ENCODE results near the gene PRSS33.
A peak's percentile ranks its signal among the peaks of the same experiment; 100 is the strongest.

The PRSS33 gene

DNA sequence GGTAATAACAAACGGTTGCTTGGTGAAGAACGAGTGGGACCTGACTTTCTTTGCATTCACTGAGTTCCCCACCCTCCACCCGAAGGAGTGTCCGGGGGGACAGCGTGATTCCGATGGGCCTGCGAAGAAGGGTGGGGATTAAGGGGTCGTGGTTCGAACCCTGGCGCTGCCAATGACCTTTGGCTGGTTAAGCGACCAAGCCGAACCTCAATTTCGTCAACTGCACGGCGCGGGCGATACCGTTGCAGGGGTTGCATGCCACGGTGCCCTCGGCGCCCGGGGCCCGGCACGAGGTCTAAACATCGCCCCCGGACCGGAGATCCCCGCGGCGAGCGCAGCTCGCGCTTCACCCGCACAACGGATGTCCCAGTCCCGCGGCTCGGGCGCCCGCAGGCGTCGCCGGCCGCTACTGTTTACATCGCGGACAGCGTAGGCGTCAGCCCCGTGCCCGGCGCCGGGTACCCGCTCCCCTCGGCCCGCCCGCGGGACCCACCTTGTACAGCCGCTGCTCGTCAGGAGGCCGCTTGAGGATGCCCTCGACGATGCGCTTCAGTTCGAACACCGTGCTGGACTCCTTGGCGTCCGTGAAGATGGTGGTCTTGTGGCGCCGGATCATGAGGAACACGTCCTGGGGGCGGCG, 10.7 kb downstream of the PRSS33 start:
- peak; percentile 21 for DNase-seq

- no peak for DNase-seq
These were observed 11.4 kb downstream of the PRSS33 start for GRCh38 chr16:2775765-2776499.

DNA sequence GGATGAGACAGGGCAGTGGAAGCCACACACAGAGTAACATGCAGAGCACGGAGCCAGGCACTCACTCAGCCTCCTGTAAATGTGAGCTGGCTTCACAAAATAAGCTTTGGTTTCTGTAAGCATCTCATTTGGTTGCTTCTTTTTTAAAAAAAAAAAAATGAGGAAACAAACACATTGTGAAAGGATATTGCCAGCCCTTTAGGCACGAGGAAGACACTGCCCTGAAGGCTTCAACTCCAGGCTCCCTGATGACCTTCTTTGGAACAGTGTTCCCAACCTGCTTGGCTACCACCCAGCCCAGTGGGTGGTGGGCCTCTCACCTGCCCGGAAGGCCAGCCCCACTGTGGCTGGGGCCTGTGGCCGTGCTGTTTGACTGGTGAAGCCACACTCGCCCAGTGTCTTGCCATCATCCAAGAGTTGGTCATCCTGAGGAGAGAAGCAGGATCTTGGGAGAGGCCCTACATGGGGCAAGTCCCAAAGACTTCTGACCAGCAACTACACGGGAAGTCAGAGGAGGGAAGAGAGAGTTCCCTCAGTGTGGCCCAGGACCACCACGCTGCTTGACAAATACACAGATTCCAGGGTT, 12.1 kb downstream of the PRSS33 start:
- no peak for DNase-seq

DNA sequence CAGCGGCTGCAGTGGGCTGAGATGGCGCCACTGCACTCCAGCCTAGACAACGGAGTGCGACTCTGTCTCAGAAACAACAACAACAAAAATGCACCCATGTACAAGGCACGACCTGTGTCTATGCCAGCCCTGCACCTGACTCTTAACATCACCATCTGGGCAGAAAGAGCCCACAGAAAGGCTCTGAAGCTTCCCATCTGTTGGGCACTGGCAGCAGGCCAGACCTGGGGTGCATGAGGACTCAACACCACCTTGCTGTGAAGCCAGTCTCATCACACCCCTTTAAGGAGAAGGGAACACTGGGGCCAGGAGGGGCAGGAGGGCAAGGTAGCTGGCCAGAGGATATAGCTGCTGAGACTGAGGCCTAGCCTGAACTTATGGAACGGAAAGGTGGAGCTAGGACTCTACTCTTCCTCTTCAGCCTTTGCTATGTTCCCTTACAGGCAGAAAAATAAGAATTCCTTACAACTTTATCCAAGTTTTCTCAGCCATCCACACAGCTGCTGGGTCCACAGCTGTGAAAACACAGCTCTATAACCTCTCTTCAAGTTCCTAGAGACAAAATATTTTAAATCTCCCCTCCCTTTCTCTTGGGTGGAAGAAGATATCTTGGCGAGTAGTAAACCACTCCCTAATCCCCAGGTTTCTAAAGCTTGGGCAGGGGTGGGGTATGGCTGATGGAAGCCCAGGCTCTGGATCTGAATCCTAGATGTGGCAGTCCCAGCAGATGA, 13.0 kb downstream of the PRSS33 start:
- DNase-seq = no peak

GRCh38 chr16:2773188-2773968, 14.0 kb downstream of the PRSS33 start:
- DNase-seq = no peak

- no peak for DNase-seq
These were observed 15.6 kb downstream of the PRSS33 start for GRCh38 chr16:2771496-2772402.

DNA sequence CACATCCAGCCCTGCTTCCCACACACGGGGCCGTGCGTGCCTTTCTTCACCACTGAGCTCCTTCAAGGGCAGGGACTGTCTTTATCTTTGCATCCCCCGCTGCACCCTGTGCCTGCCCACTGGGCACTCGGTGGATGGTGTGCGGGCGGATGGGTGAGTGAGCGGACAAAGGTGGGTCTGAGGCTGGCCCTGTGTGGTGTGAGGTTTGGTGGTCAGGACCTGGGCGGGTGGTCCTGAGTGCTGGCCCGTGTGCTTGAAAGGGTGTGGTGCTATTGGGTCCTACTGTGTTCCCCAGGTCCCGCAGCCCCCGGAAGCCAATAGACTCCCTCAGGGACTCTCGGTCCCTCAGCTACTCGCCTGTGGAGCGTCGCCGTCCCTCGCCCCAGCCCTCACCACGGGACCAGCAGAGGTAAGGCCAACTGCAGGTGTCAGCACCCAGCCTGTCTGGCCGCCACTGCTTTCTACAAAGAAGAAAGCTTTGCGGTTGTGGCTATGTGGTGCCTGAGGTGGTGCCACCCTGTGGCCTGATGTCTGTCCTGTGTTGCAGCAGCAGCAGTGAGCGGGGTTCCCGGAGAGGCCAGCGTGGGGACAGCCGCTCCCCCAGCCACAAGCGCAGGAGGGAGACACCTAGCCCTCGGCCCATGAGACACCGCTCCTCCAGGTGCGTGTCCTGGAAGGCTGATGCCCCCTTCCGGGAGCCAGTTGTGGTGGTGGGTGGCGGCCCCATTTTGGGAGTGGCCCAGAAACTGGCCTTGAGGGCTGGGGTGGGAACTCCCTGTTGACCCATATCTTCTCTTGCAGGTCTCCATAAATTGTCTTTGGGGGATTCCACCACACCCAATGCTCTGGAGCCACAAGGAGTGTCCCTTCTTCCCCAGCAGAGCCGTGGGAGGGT, 17.1 kb downstream of the PRSS33 start:
- DNase-seq = peak; percentile 24

GRCh38 chr16:2769675-2770056, 17.7 kb downstream of the PRSS33 start:
- no peak for DNase-seq

DNA sequence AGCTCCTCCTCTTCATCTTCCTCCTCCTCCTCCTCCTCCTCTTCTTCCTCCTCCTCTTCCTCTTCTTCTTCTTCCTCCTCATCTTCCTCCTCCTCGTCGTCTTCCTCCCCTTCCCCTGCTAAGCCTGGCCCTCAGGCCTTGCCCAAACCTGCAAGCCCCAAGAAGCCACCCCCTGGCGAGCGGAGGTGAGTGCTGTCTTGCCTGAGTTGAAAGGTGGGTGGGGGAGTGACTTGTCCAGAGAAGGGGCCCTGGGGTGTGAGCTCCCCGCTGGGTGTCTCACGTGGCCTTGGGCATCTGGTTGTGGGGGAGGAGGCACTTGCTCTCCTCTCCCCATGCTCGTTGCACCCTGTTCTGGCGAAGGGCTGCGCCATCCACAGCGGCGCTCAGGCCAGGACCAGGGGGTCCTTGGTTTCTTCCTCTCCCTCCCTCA, 18.2 kb downstream of the PRSS33 start:
- DNase-seq = no peak

DNA sequence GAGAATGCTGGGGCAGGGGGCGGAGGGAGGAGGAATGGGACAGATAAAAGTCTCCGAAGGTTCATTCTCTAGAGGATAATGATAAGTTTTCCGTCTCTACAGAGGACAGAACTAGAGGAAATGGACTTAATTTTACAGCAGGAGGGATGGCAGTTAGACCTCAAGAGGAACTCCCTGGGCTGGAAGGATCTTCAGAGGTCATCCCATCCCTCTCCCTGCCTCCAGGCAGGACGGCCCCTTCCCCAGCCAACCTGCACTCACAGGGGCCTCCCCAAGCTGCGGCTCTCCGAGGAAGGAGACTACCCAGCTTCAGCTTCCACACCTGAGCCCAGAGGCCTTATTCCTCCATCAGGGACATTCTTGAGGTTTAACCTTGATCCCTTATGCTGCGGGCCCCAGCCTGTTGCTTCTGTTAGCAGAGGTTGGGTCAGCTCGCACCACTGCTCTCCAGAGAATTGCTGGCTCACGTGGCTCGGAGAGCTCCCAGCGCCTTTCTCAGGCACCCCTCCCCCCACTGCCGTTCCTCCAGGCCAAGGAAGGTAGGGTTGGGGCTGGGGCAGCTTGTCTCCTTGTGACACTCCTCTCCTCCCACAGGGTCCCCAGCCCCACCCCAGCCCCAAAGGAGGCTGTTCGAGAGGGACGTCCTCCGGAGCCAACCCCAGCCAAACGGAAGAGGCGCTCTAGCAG, 18.8 kb downstream of the PRSS33 start:
- DNase-seq = no peak

GRCh38 chr16:2767891-2768290, 19.5 kb downstream of the PRSS33 start:
- no peak for DNase-seq

- no peak for DNase-seq
These were observed 20.1 kb downstream of the PRSS33 start for GRCh38 chr16:2767140-2767731.

DNA sequence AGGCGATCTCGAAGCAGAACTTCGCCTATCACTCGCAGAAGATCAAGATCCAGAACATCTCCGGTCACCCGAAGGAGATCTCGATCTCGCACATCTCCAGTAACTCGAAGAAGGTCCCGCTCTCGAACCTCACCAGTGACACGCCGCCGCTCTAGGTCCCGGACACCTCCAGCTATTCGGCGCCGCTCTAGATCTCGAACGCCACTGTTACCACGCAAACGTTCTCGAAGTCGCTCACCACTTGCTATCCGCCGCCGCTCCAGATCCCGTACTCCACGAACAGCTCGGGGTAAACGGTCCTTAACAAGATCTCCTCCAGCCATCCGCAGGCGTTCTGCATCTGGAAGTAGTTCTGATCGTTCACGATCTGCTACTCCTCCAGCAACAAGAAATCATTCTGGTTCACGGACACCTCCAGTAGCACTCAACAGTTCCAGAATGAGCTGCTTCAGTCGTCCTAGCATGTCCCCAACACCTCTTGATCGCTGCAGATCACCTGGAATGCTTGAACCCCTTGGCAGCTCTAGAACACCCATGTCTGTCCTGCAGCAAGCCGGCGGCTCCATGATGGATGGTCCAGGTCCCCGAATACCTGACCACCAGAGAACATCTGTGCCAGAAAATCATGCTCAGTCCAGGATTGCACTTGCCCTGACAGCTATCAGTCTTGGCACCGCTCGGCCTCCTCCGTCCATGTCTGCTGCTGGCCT, 20.8 kb downstream of the PRSS33 start:
- no peak for DNase-seq

- DNase-seq = no peak
These were observed 21.6 kb downstream of the PRSS33 start for GRCh38 chr16:2765462-2766404.

- DNase-seq = no peak
These were observed 22.6 kb downstream of the PRSS33 start for GRCh38 chr16:2764718-2765117.

GRCh38 chr16:2763173-2763572, 24.2 kb downstream of the PRSS33 start:
- DNase-seq = no peak

GRCh38 chr16:2762711-2763110, 24.6 kb downstream of the PRSS33 start:
- DNase-seq = no peak

Data from CD4-positive, alpha-beta T cell treated with Interferon gamma for 1 hour (primary cell).